Hepatocyte (in vitro differentiated cells): ENCODE measurements around the gene DDR1.

Source experiments
- EZH2phosphoT487 ChIP-seq: fragments of 200-600 bp; sonication (generic); IDR thresholded peaks from one replicate; pipeline ENCODE4 v1.6.1; 2018; ENCODE audit warnings: antibody characterized with exemption, mild to moderate bottlenecking, low read depth, moderate library complexity; ENCODE audit not compliant: unreplicated experiment, severe bottlenecking
- TF ChIP-seq, protein P1 (sequence below): fragments of 200-600 bp; sonication (generic); IDR thresholded peaks from 2 replicates; pipeline ENCODE4 v1.5.1; 2016; ENCODE audit warnings: antibody characterized with exemption, mild to moderate bottlenecking; ENCODE audit not compliant: poor library complexity

DNA sequence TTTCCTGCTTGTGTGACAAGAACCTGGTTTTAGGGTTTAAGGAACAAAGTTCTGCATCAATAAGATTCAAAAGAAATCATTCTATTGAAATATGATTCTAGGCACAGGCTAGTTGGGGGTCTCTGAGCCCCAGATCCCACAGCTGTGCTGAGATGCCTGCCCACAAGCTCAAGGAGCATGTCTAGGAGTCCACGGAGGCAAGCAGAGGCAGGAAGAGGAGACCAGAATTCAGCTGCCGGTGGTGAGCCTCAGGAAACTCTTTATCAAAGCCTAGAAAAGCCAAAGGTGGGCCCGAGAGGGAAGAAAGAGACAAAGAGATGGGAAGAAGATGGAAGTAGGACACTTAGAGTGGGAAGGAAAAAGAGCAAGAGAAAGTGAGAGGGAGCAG, 40.7 kb upstream of the DDR1 start:
- TF ChIP-seq, protein P1, sequence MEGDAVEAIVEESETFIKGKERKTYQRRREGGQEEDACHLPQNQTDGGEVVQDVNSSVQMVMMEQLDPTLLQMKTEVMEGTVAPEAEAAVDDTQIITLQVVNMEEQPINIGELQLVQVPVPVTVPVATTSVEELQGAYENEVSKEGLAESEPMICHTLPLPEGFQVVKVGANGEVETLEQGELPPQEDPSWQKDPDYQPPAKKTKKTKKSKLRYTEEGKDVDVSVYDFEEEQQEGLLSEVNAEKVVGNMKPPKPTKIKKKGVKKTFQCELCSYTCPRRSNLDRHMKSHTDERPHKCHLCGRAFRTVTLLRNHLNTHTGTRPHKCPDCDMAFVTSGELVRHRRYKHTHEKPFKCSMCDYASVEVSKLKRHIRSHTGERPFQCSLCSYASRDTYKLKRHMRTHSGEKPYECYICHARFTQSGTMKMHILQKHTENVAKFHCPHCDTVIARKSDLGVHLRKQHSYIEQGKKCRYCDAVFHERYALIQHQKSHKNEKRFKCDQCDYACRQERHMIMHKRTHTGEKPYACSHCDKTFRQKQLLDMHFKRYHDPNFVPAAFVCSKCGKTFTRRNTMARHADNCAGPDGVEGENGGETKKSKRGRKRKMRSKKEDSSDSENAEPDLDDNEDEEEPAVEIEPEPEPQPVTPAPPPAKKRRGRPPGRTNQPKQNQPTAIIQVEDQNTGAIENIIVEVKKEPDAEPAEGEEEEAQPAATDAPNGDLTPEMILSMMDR = no peak
- TF ChIP-seq EZH2phosphoT487 = no peak
